Measurements from ENCODE around the gene VEZT.

VEZT gene

GRCh38 chr12:95203487-95204030, 14.0 kb upstream of the VEZT start:
- TF ChIP-seq, protein P1, sequence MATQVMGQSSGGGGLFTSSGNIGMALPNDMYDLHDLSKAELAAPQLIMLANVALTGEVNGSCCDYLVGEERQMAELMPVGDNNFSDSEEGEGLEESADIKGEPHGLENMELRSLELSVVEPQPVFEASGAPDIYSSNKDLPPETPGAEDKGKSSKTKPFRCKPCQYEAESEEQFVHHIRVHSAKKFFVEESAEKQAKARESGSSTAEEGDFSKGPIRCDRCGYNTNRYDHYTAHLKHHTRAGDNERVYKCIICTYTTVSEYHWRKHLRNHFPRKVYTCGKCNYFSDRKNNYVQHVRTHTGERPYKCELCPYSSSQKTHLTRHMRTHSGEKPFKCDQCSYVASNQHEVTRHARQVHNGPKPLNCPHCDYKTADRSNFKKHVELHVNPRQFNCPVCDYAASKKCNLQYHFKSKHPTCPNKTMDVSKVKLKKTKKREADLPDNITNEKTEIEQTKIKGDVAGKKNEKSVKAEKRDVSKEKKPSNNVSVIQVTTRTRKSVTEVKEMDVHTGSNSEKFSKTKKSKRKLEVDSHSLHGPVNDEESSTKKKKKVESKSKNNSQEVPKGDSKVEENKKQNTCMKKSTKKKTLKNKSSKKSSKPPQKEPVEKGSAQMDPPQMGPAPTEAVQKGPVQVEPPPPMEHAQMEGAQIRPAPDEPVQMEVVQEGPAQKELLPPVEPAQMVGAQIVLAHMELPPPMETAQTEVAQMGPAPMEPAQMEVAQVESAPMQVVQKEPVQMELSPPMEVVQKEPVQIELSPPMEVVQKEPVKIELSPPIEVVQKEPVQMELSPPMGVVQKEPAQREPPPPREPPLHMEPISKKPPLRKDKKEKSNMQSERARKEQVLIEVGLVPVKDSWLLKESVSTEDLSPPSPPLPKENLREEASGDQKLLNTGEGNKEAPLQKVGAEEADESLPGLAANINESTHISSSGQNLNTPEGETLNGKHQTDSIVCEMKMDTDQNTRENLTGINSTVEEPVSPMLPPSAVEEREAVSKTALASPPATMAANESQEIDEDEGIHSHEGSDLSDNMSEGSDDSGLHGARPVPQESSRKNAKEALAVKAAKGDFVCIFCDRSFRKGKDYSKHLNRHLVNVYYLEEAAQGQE (IDR thresholded peaks at IDR 0.05; ENCODE audit: insufficient read depth in 1 of 2, low read depth in 2 of 2, low read length in 2 of 2), result no peak
- TF ChIP-seq TAF1 (IDR thresholded peaks at IDR 0.05; ENCODE audit: borderline replicate concordance, insufficient read depth, low read length) (no peak), POLR2AphosphoS5 (IDR thresholded peaks at IDR 0.05; ENCODE audit: low read depth, low read length) (no peak), SIN3A (IDR thresholded peaks at IDR 0.05; ENCODE audit: borderline replicate concordance, insufficient read depth, low read length) (no peak), FOXP2 (optimal IDR thresholded peaks at IDR 0.05; ENCODE audit: borderline replicate concordance, extremely low read depth, extremely low read length, insufficient read depth) (no peak)

- TF ChIP-seq POLR2AphosphoS5 (IDR thresholded peaks at IDR 0.05; ENCODE audit: low read depth, low read length), result no peak
Observed at GRCh38 chr12:95204141-95204866, 13.3 kb upstream of the VEZT start.

DNA sequence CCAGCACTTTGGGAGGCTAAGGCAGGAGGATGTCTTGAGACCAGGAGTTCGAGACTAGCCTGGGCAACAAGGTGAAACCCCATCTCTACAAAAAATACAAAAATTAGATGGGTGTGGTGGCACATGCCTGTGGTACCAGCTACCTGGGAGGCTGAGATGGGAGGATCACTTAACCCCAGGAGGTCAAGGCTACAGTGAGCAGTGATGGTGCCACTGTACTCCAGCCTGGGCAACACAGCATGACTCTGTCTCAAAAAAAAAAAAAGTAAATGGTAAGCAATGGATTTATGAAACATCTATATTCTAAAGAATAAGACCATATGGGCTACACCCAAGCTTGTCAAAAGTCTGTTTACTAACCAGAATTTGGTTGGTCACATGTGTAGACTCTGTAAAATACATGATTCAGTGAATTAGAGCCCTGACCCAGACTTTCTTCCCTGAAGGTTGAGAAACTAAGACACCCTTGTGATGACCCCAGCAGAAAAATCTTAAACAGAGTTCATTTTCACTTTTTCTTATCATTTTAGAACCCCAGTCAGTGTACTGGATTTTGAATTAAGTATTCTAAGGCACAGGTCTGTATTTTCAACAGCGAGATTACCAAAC, 12.5 kb upstream of the VEZT start:
- no peak for TF ChIP-seq FOXP2 (optimal IDR thresholded peaks at IDR 0.05; ENCODE audit: borderline replicate concordance, extremely low read depth, extremely low read length, insufficient read depth)
- TF ChIP-seq, protein P1 (IDR thresholded peaks at IDR 0.05; ENCODE audit: insufficient read depth in 1 of 2, low read depth in 2 of 2, low read length in 2 of 2), result no peak
- TF ChIP-seq TAF1 (IDR thresholded peaks at IDR 0.05; ENCODE audit: borderline replicate concordance, insufficient read depth, low read length), result no peak
- no peak for TF ChIP-seq POLR2AphosphoS5 (IDR thresholded peaks at IDR 0.05; ENCODE audit: low read depth, low read length)
- no peak for TF ChIP-seq SIN3A (IDR thresholded peaks at IDR 0.05; ENCODE audit: borderline replicate concordance, insufficient read depth, low read length)

DNA sequence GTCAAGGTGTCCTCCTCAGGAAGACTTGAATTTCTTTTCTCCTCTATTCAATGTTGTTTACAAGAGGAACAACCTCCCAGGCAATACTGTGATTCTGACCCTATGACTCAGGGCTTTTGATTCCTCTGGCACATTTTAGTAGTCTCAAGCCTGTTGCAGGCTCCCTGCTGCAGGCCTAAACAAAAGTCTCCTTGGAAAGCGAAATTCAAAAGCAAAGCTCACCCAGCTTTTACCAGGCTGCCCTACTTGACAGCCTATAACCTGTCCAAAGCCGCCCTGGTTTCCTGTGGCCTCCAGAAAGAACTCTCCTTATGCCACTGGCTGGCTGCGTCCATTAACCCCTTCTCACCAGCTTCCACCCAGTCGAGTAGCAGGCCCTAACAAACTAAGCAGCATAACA, 11.9 kb upstream of the VEZT start:
- TF ChIP-seq FOXP2 (optimal IDR thresholded peaks at IDR 0.05; ENCODE audit: borderline replicate concordance, extremely low read depth, extremely low read length, insufficient read depth) (no peak), SIN3A (IDR thresholded peaks at IDR 0.05; ENCODE audit: borderline replicate concordance, insufficient read depth, low read length) (no peak), TAF1 (IDR thresholded peaks at IDR 0.05; ENCODE audit: borderline replicate concordance, insufficient read depth, low read length) (no peak)

GRCh38 chr12:95206916-95207315, 10.7 kb upstream of the VEZT start:
- TF ChIP-seq SIN3A (IDR thresholded peaks at IDR 0.05; ENCODE audit: borderline replicate concordance, insufficient read depth, low read length) (no peak), POLR2AphosphoS5 (IDR thresholded peaks at IDR 0.05; ENCODE audit: low read depth, low read length) (no peak), TAF1 (IDR thresholded peaks at IDR 0.05; ENCODE audit: borderline replicate concordance, insufficient read depth, low read length) (no peak), FOXP2 (optimal IDR thresholded peaks at IDR 0.05; ENCODE audit: borderline replicate concordance, extremely low read depth, extremely low read length, insufficient read depth) (no peak)
- TF ChIP-seq, protein P1 (IDR thresholded peaks at IDR 0.05; ENCODE audit: insufficient read depth in 1 of 2, low read depth in 2 of 2, low read length in 2 of 2), result no peak

DNA sequence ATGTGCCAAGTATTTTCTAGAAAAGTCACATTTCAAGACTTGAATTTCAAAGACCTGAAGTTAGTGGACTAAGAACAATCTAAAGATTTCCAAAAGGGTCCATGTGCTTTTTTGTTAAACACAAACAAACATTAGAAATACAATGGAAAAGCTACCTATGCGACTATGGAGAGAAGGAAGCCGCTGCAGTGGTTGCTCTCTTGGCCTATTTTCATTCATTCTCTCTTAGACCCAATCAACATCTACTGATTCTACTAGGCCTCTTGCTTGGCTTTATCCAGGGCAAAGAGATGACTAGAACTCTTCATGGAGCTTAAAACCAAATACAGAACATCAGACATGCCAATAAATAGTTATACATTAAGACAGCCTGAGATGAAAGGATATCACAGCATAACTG, 10.2 kb upstream of the VEZT start:
- TF ChIP-seq POLR2AphosphoS5 (IDR thresholded peaks at IDR 0.05; ENCODE audit: low read depth, low read length) (no peak), FOXP2 (optimal IDR thresholded peaks at IDR 0.05; ENCODE audit: borderline replicate concordance, extremely low read depth, extremely low read length, insufficient read depth) (no peak), TAF1 (IDR thresholded peaks at IDR 0.05; ENCODE audit: borderline replicate concordance, insufficient read depth, low read length) (no peak), SIN3A (IDR thresholded peaks at IDR 0.05; ENCODE audit: borderline replicate concordance, insufficient read depth, low read length) (no peak)
- TF ChIP-seq, protein P1 (IDR thresholded peaks at IDR 0.05; ENCODE audit: insufficient read depth in 1 of 2, low read depth in 2 of 2, low read length in 2 of 2), result no peak

Data from PFSK-1 (cell line).